Hindlimb muscle (tissue), 1 donor: ENCODE measurements around the gene CACNA1D. TPM values are rescaled to one million over a fixed set of nuclear protein-coding genes. Genes with fewer than 3 reads are reported as not detected.

ENCODE experiments used
- DNase-seq: peaks from one replicate; pipeline ENCODE4 v3.0.0-alpha.2; 2013
- polyA plus RNA-seq: library from polyadenylated mRNA; unstranded; fragments of 120-200 nt; gene quantifications from one replicate; pipeline ENCODE4 v1.2.1, GENCODE V29; 2013; ENCODE audit not compliant: insufficient read length

The CACNA1D gene
- polyA plus RNA-seq, 1 donor, result 1.0 TPM

DNA sequence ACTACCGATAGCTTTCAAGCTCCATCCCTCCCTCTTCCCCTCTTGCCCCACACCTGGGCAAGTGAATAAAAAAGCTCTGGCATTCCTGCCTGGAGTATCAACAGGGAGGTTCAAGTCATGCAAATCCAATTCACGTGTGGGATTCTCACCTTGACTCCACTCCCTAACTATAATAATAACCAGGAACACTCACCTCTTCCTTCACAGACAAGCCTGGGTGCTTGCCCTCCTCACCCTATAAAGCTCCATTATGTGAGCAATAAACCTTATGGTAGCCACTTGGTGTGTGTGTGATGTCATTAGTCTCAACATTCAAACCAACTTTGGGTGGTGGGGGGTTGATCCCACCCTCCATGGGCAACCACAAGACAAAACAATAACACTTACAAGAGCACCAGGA lies 335.2 kb downstream of the CACNA1D start:
- DNase-seq, result no peak

DNA sequence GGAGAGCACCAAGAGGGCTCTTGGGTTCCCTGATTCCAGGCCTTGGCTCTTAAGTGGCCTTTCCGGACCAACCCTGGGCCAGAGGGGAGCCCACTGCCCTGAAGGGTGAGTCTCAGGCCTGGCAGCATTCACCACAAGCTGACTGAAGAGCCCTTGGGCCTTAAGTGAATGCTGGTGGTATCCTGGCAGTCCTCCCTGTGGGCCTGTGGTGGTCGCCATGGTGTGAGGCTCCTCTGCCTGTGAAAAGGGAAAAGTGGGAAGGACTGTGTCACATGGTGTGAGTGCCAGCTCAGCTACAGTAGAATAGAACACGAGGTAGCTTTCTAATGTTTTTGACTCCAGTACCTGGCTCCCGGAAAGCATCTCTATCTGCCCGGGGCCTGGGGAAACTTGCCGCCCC lies 336.5 kb downstream of the CACNA1D start:
- no peak for DNase-seq

DNA sequence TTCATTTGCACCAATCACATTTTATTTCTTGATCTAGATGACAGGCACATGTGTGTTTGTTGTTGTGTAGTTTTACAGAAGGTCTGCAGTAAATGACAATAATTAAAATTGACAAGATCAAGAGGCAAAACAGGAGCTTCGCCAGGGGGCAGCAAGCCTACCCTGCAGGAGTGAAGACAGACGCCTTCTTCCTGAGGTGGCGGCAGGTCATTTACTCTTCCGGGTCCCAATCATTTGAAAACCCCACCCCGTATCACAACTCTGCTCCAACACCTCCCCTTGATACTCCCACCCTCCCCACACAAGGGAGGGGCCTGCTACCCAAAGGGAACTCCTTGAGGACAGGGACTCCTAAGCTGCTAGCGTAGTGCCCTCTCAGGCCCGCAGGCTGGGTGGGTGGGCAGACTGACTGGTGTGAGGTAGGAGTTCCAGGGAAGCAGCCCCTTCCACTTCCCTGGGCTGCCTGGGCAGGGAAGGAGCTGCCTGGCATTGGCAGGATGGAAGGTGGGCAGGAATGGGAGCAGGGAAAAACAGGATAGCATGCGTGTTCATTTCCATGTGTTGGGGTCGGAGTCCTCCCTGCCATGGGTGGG lies 338.7 kb downstream of the CACNA1D start:
- no peak for DNase-seq

DNA sequence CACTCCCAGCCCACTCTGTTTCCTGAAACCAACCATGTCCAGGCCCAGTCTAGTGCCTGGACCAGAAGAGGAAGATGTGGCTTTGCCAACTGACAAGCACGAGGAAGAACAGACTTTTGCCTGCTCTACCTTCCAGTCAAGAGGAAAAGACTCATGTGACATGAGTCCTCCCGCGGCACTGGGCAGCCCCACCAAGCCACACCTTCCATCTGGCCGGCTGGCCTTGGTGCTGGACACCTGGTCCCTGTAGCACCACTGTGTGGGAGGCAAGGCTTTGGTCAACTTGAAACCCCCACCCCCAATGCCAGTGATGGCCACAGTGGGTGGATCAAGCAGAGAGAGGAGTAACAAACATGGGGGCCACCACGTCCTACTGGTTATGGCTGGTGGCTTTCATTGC lies 339.3 kb downstream of the CACNA1D start:
- DNase-seq, result no peak

DNA sequence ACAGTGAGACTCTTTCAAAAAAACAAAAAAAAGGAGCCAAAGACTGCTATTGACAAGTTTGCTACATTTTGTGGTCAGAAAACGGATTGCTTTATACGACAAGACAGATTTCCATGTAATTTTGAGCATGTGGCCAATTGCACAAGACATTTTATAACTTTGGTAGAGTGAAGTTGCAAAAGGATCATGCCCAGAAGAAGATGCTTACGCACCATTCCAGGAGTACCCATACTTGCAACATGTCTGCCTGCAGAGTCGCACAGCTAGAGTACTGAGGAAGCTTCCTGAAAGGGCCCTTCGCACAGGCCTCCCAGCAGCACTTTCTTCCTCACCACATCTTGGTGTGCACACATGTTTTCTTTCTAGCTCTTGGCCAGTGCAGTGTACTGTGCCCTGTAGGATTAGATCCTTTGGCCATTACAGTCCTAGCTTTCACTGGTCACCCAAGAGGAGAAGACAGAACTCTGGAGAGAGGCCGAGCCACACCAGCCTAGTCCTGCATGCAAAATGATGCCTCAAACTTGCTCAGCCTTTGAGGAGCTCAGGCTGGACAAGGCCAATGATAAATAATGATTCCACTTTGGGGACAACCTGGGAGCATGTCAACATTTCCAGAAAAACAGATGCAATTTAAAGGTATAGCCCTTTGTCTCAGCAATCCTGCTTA lies 340.2 kb downstream of the CACNA1D start:
- no peak for DNase-seq

DNA sequence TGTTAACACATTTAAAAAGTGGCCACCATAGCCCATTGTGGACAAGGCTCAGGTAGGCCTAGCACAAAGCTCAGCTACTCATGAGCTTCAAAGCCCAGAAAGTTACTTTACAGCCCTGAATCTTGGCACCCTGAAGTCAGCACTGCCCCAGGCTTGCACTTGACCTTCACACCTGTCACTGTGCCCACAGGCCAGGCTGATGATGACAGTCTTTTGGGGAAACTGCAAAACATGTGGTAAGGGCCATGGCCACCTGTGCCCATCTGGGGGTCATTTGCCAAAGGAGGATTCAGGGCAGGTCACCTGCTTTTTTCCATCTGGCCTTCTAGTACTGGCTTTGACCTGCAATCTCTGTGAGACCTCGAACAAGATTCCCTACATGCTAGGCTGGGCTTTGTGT lies 340.8 kb downstream of the CACNA1D start:
- no peak for DNase-seq

DNA sequence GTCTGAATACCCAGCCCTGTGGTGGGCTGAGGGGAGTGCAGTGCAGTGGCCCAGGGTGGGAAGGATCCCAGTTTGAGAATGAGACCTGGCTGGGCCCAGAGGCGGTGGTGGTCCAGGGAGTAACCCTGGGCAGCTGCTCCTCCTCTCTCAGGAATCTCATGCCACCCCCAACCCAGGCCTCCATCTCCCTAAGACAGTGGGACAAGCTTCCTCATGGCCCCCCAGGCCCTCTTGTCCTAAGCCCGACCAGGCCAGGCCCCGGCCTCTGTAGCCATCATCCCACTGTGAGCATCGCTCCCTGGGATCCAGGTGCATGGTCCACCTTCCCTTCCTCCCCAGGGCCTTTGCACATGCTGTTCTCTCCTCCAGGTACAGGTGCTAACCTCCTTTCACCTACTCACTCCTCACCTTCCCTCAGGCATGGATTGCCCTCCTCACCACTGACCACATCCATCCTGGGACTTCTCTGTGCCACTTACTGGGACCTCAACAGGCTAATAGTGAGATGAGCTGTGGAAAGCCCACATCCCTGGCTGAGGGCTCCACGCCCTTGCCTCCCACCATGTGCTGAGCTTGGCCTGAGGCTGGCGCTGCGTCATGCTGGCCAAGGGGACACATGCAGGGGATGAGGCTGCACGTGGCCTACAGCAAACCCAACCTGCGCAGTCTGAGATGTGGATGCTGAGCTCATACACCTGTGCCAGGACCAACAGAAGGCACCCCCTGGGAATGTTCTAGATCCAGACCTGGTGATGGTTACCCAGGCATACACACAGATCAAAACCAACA lies 341.9 kb downstream of the CACNA1D start:
- no peak for DNase-seq

DNA sequence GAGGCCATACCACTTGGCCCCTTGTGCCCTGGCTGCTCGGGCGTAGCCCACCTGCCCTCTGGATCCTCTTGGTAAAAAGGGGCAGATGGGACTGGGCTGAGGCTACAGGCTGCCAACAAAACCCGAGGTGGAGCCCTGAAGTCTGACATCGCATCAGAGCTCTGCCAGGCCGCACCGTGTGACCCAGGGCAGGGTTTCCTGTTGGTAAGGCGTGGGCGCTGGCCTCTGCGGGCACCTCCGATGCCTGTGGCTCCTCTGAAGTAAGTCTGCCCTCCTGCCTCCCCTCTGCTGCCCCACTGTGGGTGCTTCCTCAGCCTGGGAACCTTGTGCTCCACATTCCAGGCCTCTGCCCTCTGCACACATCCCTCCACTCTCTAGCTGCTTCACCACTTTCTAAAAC lies 342.9 kb downstream of the CACNA1D start:
- DNase-seq, result no peak

DNA sequence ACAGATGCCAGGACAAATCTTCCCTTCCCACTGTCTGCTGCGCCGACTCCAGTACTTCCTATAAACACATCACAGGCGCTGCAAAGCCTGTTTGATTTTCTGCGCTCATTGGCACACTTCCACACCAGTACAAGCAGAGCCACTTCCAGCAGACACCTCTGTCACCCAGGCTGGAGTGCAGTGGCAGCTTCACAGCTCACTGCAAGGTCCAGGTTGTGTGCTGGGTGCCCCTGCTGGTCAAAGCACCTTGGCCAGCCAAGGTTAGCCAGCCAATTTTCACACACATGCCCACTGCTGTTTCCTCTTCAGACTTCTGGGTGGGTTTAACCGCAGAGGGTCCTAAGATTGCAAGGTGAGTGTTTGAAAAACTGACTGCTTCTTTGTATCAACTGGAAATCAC lies 346.9 kb downstream of the CACNA1D start:
- no peak for DNase-seq

DNA sequence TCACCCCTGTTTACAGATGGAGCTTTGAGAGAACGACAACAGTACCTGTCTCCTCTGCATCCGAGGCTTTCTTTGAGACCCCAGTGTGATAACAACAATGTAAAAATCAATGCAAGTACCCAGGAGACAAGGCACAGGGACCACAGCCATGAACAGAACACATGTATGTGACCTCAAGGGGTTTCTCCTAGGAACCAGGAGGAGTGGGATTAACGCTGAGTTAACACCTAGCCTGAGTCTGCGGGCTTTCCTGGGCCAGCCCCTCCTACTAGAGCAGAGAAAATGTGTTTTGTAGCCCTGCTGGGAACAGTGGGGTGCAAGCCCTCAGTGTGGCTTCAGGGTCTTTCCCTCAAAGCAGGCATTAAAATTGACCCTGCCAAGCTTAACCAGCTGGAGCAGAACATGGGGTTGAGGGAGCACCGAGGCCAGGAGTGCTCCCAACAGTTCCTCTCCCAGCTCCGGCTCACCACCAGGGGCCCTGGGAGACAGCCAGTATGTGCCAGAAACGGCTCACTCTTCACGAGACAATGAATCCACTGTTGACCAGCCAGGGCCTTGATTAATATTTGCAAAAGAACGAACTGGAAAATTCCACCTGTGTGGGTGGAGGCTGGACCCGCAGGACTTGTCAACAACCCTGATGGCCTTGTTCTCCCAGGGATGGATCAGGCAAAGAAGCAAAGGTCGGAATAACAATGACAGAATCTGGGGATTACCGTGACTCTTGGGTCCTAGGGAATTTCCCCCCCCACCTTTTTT lies 348.2 kb downstream of the CACNA1D start:
- no peak for DNase-seq

DNA sequence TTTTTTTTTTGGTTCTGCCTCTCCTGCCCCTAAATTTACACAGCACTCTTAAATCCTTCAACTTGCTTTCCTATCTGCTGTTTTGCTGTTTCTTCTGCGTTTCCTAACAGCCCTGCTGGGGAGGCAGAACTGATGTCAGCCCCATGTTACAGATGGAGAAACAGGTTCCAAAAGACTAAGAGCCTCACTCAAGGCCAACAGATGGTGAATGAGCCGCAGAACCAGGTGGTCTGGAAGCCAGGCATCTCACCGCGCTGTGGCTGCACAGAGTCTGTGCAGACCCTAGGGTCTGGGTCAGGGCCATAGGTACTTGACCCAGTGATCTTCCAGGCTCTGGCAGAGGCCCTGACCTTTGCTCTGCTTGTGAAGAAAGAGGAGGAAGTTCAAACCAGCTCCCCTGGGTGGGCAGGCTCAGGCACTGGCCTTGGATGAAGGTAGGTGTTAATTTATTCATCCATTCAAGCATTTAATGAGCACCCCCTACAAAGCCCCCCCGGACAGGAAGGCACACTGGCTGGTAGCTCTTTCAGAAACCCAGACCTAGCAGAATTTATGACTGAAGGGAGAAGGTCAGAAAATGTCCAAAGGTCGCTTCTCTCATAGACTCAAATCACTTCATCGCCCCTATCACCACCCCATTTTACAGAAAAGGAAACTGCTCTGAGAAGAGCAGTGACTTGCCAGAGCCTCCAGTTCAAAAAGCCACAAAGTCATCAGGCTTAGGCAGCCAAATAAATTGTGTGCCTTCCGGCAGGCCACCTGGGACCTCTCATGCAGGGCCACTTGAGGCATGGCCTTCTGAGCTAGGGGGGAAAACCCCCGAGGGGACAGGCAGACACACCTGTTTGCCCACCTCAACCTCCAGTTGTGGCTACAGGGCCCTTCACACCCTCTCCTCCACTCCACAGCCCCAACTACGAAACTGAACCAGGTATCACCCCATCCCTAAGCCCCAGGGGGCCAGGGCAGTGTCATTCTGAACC lies 349.1 kb downstream of the CACNA1D start:
- DNase-seq, result no peak

DNA sequence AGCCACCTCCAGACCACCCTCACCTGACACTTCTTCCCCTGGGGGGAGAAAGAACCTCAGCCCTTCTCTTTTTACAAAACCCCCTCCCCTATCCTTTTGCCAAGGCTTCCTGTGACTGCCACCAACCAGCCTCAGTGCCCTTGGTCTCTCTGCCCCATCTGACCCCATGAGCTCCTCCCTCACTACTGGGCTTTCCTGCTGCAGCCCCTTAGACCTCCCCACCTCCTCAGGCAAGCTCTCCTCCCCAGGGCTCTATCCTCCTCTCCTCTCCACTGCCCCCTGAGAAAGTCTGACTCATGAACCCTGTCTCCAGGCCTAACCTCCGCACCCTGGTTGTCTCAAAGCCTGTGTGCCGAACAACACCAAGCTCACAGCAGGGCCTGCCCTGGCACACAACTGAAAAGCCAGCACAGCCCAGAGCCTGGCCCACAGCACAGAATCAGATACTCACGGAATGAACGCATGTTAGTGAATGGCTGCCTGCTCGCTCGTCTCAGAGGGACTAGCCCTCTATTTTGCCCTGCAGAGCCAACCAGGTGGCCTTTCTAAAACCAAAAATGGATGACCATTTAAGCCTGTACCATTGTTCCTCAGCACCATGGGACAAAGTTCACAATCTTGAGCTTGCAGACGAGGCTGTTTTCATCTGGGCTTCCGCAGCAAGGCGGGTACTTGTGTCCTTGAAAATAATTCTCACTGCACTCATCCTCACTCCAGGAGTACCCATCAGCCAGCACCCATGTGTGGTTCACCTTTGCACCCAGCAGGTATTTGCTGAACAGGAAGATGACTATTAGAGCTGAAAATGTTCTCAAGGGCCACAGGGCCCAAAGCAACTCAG lies 350.1 kb downstream of the CACNA1D start:
- DNase-seq, result no peak

DNA sequence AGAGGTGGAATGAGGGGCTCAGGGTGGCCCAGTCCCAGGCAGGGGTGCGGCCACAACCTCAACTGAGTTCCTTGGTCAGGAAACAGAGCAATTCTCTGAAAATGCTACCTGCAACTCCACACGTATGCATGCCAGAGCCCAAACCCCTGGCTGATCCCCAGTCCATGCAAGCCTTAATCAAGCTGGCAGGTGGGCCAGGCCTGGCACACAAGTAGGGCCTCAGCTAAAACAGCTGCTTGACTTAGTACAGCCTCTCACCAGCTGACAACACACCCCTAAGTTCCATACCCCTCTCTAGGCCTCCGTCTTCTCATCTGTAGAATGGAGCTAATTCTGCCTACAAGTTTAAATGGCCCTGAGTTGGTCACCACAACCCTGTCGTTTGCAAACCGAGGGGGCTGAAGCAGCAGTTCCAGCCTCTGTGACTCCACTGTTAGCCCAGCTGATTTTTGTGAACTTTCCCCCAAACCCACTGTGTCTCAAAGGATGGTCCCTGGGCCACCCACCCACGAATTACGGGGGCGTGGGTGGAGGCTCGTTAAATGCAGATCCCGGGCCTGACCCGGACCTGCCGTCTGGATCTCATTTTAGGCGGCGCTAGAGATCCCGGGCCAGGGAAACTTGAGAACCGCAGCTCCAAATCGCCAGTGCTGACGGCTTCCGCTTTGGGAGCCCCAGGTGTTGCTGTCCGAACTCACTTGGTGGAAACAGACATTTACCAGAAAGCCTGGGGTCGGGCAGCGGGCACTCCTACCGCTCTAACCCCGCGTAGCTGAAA lies 350.9 kb downstream of the CACNA1D start:
- peak; percentile 74 for DNase-seq

DNA sequence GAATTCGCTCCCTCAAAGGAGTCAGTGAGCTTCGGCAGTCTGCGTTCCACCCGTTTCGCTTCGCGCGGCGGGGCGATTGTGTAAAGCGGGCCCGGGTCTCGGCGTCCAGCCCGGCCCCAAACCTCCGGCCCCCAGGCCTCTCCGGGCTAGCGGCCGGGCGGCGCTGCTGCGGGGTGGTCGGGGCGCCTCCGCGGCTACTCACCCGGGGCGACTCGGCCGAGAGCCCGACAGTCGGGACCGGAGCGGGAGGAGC lies 351.4 kb downstream of the CACNA1D start:
- no peak for DNase-seq

DNA sequence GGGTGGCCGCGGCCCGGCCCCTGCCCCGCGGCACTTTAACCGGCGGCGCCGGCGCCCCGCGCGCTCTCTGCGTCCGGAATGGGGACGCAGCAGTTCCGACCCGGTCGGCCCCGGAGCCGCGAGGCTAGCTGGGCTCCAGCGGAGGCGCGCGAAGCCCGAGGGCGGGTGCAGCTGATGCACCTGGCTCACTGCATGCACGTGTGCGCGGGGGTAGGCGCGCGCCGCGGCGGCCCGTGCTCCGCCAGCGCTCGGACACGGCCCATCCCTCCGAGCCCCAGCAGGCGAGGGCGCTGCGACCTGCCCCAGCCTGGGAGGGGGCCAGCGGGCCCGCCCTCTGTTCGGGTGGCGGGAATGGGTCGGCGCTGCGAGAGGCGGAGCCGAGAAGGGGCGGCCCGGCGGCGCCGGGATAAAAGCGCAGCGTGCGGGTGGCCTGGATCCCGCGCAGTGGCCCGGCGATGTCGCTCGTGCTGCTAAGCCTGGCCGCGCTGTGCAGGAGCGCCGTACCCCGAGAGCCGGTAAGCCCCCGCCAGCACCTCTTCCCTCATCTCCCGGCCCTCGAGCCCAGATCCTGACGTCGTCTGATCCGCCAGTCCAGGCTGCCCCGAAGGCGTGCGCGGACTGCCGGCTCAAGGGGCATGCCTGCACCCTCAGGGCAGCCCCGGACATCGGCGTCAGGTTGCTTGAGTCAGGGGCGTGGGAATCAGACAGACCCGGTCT lies 351.9 kb downstream of the CACNA1D start, which contains the start of the genes CHDH and IL17RB:
CHDH (minus strand) TSS at position 286 of the 717 bp plus-strand sequence. CDS start 22,411 bp downstream, outside the sequence.
IL17RB (plus strand) TSS at position 435 of the 717 bp plus-strand sequence; CDS start at position 456, 21 bp downstream.
- DNase-seq, result peak; percentile 64

DNA sequence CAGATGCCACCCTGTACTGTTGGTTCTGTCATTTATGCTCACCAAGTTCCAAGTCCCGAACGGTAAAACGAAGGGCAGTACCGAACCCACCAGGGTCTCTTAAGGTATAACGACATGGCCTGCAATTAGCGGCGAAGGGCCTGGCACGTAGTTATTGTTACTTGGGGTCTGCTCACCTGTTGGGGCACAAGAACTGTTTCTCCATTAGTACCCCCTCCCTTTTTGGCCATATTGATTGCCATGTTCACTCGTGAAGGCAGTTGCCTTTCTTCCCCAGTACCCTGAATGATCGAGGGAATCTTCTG lies 352.4 kb downstream of the CACNA1D start:
- no peak for DNase-seq

DNA sequence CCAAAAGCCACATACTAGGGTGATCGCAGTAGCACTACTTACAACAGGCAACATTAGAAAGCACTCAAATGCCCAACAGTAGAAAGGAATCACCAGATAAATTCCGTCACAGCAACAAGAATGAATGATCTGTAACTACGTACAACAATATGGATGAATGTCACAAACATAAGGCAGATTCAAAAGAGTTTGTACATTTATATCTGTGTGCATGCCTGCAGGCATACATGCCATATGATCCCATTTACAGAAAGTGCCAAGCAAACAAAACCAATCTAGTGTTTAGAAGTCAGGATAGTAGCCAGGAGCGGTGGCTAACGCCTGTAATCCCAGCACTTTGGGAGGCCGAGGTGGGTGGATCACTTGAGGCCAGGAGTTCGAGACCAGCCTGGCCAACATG lies 355.5 kb downstream of the CACNA1D start:
- no peak for DNase-seq

DNA sequence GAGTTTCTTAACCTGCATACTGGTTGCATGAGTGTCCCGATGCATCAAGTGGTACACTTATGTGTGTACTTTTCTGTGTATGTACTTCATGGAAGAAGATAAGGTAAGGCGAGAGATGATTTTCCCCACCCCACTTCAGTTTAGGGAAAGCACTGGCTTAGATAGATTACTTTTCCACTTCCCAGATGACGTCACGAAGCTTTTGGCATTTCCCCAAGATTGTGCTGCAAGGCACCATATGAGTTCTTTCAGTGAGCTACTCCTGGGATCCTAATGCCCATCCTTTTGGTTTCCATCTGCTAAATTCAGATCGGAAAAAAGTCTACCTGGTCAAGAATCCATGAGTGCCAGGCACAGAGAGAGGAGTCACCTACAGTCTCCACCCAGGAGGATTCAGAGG lies 356.5 kb downstream of the CACNA1D start:
- DNase-seq, result peak; percentile 23

DNA sequence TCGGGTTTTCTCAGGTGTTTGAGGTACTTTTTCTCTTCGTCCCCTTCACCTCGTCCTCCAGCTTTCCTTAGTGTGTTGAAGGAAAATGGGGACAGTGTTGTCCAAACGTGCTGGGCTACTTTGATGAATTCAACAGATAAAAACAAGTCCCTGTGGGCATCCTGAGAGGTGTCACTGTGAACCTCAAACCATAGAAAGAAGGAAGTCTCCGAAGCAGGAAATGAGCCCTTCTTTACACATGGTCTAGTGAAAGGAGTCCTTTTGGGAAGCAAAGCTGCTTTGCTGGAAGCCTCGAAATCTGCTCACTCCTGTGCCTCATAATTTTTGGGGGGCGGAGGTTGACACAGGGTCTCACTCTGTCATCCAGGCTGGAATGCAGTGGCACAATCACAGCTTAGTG lies 362.6 kb downstream of the CACNA1D start:
- no peak for DNase-seq
